Measurements from ENCODE around the gene QPCT. TPM values are rescaled to one million over a fixed set of nuclear protein-coding genes. Genes with fewer than 3 reads are reported as not detected.

The QPCT gene
- total RNA-seq, 3 donors from 2014 or later (not counting 1 experiment from before 2014, with no cell fraction given): 0.38 to 2.1 (median 2.1) TPM

DNA sequence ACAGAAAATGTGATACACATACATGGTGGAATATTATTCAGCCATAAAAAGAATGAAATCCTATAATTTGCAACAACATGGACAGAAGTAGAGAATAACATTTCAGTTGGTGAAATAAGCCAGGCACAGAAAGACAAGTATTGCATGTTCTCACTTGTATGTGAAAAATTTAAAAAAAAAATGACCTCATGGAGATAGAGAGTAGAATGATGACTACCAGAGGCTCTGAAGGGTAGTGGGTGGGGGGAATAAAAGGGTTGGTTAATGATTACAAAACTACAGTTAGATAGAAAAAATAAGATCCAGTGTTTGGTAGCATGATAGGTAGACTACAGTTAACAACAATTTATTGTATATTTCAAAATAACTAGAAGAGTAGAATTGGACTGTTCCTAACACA, 44.3 kb upstream of the QPCT start:
- DNase-seq (no peak), ATAC-seq (no peak)
- intact Hi-C loops (cut with micrococcal nuclease): no loop called here
- TF ChIP-seq, protein P1, sequence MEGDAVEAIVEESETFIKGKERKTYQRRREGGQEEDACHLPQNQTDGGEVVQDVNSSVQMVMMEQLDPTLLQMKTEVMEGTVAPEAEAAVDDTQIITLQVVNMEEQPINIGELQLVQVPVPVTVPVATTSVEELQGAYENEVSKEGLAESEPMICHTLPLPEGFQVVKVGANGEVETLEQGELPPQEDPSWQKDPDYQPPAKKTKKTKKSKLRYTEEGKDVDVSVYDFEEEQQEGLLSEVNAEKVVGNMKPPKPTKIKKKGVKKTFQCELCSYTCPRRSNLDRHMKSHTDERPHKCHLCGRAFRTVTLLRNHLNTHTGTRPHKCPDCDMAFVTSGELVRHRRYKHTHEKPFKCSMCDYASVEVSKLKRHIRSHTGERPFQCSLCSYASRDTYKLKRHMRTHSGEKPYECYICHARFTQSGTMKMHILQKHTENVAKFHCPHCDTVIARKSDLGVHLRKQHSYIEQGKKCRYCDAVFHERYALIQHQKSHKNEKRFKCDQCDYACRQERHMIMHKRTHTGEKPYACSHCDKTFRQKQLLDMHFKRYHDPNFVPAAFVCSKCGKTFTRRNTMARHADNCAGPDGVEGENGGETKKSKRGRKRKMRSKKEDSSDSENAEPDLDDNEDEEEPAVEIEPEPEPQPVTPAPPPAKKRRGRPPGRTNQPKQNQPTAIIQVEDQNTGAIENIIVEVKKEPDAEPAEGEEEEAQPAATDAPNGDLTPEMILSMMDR (IDR thresholded peaks at IDR 0.05): no peak
- no peak overlapping the region for H3K27ac Mint-ChIP-seq
- Histone ChIP-seq H3K9me3 (ENCODE audit: control insufficient read depth, insufficient read depth, low read length) (no peaks in the 10 kb centered on the region), H3K4me3 (ENCODE audit: low read length) (no peak overlapping the region), H3K4me1 (ENCODE audit: control insufficient read depth, insufficient read depth, low read length) (no peaks in the 10 kb centered on the region), H3K27ac (ENCODE audit: low read length) (no peak overlapping the region), H3K36me3 (ENCODE audit: control insufficient read depth, insufficient read depth, low read length) (no peaks in the 10 kb centered on the region), H3K27me3 (ENCODE audit: control insufficient read depth, insufficient read depth, low read length) (no peaks in the 10 kb centered on the region)
- H3K4me3 Mint-ChIP-seq: no peak overlapping the region
- H3K36me3 Mint-ChIP-seq: no peaks in the 10 kb centered on the region
- no peaks in the 10 kb centered on the region for H3K27me3 Mint-ChIP-seq (ENCODE audit: low read depth in 2 of 2)
- no peaks in the 10 kb centered on the region for H3K9me3 Mint-ChIP-seq
- H3K4me1 Mint-ChIP-seq: peaks cover 43 to 44% of the 10 kb centered on the region in 2 donors

DNA sequence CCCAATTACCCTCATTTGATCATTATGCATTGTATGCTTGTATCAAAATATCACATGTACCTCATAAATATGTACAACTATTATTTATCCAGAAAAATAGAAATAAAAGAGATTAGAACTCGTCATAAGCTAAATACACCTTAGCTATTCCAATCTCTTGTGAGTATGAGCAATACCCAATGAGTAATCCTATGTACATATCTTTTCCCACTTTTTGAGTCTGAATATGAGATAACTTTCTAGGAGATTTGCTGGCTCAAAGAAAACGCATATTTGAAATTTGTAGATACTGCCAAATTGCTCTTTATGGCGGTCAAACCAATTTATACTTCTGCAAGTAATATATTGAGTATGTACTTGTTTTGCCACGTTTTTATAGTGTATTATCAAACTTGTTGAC, 43.9 kb upstream of the QPCT start:
- TF ChIP-seq, protein P1 (IDR thresholded peaks at IDR 0.05): no peak
- peak overlapping the region in 1 of 2 donors; percentile 16 for H3K27ac Mint-ChIP-seq
- ATAC-seq: no peak
- intact Hi-C loops (cut with micrococcal nuclease): no loop called here
- H3K36me3 Mint-ChIP-seq: no peaks in the 10 kb centered on the region
- H3K9me3 Mint-ChIP-seq: no peaks in the 10 kb centered on the region
- H3K4me3 Mint-ChIP-seq: no peak overlapping the region
- 100% methylated on average over 2 of the region's 4 CpGs for WGBS (ENCODE audit: insufficient coverage)
- Histone ChIP-seq H3K9me3 (ENCODE audit: control insufficient read depth, insufficient read depth, low read length) (no peaks in the 10 kb centered on the region), H3K27me3 (ENCODE audit: control insufficient read depth, insufficient read depth, low read length) (no peaks in the 10 kb centered on the region), H3K4me3 (ENCODE audit: low read length) (no peak overlapping the region), H3K27ac (ENCODE audit: low read length) (no peak overlapping the region), H3K36me3 (ENCODE audit: control insufficient read depth, insufficient read depth, low read length) (no peaks in the 10 kb centered on the region), H3K4me1 (ENCODE audit: control insufficient read depth, insufficient read depth, low read length) (no peaks in the 10 kb centered on the region)
- H3K4me1 Mint-ChIP-seq: peaks cover 43 to 48% of the 10 kb centered on the region in 2 donors
- no peak for DNase-seq
- H3K27me3 Mint-ChIP-seq (ENCODE audit: low read depth in 2 of 2): no peaks in the 10 kb centered on the region

DNA sequence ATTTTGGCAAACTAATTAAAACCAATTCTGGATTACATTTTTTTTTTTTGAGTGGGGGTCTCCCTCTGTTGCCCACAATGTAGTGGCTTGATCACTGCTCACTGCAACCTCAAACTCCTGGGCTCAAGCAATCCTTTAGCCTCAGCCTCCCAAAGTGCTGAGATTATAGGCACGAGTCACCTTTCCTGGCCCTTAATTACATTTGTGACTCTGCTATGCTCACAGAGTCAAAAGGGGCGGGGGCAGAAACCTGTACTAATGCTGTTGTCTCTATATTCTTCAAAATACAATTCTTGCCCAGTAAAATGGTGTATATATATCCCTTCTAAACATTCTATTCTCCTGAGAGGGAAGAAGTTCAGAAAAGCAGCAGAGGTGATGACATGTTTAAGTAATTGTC, 43.0 kb upstream of the QPCT start:
- DNase-seq (no peak), ATAC-seq (no peak)
- TF ChIP-seq, protein P1 (IDR thresholded peaks at IDR 0.05): no peak
- H3K27me3 ChIP-seq (ENCODE audit: control insufficient read depth, insufficient read depth, low read length): no peaks in the 10 kb centered on the region
- no peaks in the 10 kb centered on the region for H3K36me3 Mint-ChIP-seq
- H3K27ac Mint-ChIP-seq: peak overlapping the region; percentile 16 to 52
- WGBS (ENCODE audit: insufficient coverage): 83% methylated on average over 2 of the region's 2 CpGs
- H3K36me3 ChIP-seq (ENCODE audit: control insufficient read depth, insufficient read depth, low read length): no peaks in the 10 kb centered on the region
- no peak overlapping the region for H3K4me3 ChIP-seq (ENCODE audit: low read length)
- intact Hi-C loops (cut with micrococcal nuclease): no loop called here
- H3K4me1 ChIP-seq (ENCODE audit: control insufficient read depth, insufficient read depth, low read length): no peaks in the 10 kb centered on the region
- no peaks in the 10 kb centered on the region for H3K9me3 Mint-ChIP-seq
- H3K27me3 Mint-ChIP-seq (ENCODE audit: low read depth in 2 of 2): no peaks in the 10 kb centered on the region
- peaks cover 47 to 56% of the 10 kb centered on the region in 2 donors for H3K4me1 Mint-ChIP-seq
- no peak overlapping the region for H3K27ac ChIP-seq (ENCODE audit: low read length)
- H3K4me3 Mint-ChIP-seq: no peak overlapping the region
- no peaks in the 10 kb centered on the region for H3K9me3 ChIP-seq (ENCODE audit: control insufficient read depth, insufficient read depth, low read length)

DNA sequence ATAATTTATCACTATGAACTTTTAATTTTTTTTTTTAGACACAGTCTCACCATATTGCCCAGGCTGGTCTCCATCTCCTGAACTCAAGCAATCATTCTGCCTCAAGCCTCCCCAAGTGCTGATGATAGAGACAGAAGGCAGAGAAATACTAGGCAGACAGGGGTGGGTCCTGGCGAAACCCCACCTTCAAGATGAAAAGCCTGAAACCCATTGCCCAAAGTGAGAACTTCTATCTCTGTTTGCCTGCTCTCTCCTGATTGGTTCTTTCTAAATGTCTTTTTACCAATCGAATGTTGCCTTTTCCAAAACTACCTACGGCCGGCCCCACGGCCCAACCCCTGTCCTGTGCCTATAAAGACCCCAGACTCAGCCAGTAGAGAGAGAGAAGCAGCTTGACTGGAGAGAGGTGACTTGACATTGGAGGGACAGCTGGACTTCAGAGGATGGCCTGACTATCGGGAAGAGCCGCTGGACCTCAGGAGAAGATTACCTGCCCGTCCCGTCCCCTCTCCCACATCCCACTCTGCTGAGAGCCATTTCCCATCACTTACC, 41.7 kb upstream of the QPCT start:
- H3K4me3 Mint-ChIP-seq: no peak overlapping the region
- no peaks in the 10 kb centered on the region for H3K36me3 Mint-ChIP-seq
- H3K4me1 Mint-ChIP-seq: peaks cover 48 to 64% of the 10 kb centered on the region in 2 donors
- no peaks in the 10 kb centered on the region for H3K9me3 ChIP-seq (ENCODE audit: control insufficient read depth, insufficient read depth, low read length)
- H3K27ac ChIP-seq (ENCODE audit: low read length): no peak overlapping the region
- H3K4me3 ChIP-seq (ENCODE audit: low read length): no peak overlapping the region
- DNase-seq: no peak
- WGBS (ENCODE audit: insufficient coverage): 96% methylated on average over 9 of the region's 9 CpGs
- H3K27ac Mint-ChIP-seq: no peak overlapping the region
- no peaks in the 10 kb centered on the region for H3K36me3 ChIP-seq (ENCODE audit: control insufficient read depth, insufficient read depth, low read length)
- intact Hi-C loops (cut with micrococcal nuclease): no loop called here
- no peak for ATAC-seq
- H3K27me3 ChIP-seq (ENCODE audit: control insufficient read depth, insufficient read depth, low read length): no peaks in the 10 kb centered on the region
- TF ChIP-seq, protein P1 (IDR thresholded peaks at IDR 0.05): no peak
- H3K27me3 Mint-ChIP-seq (ENCODE audit: low read depth in 2 of 2): no peaks in the 10 kb centered on the region
- H3K9me3 Mint-ChIP-seq: no peaks in the 10 kb centered on the region
- no peaks in the 10 kb centered on the region for H3K4me1 ChIP-seq (ENCODE audit: control insufficient read depth, insufficient read depth, low read length)
